Measurements from ENCODE around the gene FSTL1.
A peak's percentile ranks its signal among the peaks of the same experiment; 100 is the strongest.
"Not testable (repeated sequence)": the region's sequence is repeated elsewhere in the genome, so short reads cannot be mapped to it uniquely, and the experiment has no call there.

The FSTL1 gene

DNA sequence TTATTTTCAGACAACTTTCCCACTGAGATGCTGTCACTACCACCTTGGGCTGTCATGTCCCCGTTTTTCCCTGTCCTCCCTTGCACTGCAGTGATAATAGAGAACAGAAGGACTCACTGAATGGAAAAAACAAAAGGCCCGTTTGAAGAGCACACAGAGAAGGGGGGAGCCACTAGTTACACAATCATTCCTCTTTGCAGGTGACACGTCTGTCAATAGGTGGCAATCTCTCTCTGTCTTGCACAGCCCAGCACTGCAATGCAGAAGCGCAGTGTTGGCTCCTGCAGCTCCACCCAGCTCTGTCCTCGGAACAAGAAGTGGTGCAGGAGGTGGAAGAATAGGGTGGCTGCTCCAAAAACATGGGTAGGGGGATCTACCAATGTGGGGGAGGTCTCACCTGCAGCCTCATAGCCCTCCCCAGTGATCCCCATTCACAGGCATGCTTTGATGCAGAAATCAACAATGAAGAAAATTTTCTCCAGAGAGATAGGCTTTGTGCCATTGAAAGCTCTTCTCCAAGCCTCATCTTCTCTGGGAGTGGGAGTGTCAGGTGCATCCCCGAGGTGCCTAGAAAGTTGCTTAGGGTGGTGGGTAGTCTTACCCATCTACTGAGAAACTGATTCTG, 31.8 kb downstream of the FSTL1 start:
- no peak for DNase-seq (ENCODE audit: low read depth in 2 of 2, low spot score in 1 of 2)

DNA sequence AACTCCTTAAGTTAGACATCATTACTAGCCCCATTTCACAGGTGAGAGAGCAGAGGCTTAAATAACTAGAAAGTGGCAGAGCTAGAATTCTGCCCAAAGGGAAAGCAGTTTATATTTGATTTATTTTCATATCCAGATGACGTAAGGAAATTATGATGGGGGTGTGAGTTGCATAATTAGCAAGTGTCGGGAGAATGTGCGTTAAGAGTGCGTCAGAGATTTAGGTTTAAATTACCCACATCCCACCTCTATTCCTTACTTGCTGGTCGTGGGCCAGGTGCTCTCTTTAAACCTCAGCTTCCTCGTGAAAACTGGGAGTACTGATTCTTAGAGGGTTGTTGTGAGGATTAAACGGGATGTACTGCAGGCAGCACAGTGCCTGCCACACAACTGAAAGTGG, 32.3 kb downstream of the FSTL1 start:
- DNase-seq (ENCODE audit: low read depth in 2 of 2, low spot score in 1 of 2): no peak

DNA sequence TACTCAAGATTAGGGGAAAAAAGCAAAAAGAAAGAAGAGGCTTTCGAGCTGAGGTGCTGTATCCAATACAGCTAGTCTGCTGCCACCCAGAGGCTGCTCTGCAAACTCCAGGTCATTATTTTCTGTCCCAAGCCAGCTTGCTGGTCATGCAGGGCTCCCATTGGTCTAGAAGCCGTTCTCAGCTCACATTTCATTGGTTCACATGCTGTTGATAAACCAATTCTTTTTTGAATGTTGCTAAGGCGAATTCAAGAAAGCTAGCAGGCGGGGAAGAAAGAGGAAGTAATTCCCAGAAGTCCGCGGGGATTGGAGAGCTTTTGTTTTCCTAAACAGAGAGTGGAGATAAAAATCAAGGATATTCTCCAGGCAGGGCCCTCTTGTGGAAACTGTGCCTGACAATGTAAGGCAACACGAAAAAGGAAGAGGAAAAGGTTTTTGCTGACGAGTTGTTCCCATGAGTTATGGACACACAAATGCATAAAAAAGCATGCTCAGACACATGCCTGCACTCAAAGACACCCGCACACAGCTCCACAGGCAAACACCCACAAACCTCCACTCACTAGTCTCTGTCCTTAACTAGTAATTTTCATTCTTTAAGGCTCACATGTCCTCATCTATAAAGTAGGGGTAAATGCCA, 33.4 kb downstream of the FSTL1 start:
- peak; percentile 63 to 65 for DNase-seq (ENCODE audit: low read depth in 2 of 2, low spot score in 1 of 2)

DNA sequence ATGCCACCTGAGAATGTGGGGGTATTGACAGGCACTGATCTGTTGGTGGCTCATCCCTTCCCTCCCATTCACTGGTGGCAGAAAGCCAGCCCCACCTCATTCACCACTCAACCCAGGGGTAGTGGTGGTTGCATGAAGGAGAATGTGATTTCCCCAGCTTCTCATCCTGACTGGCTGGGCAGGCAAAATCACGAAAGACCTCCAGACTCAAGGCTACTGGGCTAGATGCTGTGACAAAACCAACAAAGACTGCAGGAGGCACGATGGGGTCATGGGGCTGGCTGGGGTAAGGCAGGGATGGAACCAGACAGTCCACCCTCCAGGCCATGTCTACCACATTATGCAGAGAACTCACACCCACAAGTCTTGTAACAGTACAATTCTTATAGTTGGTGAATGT, 33.9 kb downstream of the FSTL1 start:
- DNase-seq (ENCODE audit: low read depth in 2 of 2, low spot score in 1 of 2): no peak

DNA sequence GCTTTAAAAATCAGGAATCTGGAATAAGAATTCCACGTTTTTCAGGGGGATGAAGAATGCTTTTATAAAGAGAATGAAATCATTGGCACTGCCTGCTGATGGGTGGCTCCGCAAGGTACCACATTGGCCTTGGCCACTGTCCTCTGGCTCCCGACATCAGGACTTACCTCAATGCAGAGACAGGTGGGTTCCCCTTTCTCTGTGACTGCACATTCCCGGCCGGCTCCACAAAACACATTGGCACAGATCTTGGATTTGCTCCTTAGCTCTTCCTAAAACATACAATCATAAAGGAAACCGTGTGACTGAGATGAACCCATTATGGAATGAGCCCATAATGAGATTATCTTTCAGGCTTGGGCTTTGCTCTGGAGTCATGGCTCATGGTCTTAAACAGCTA, 35.0 kb downstream of the FSTL1 start:
- DNase-seq (ENCODE audit: low read depth in 2 of 2, low spot score in 1 of 2): no peak

DNA sequence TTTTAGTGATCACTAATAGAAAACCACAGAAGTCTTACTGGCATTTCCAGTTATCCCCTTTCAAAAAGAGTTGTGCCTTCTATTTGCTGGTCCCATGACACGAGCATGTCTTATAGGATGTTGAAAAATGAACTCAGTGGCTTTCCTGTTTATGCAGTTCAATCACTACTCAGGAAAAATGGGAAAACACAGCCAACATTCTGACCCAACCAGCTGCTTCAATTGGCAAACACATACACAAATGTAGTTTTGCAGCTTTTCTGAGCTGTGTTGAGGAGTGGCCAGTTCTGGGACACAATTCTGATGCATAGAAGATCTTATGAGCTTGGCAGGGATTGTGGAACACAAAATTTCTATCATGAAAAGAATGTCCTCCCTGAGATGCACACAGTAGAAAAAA, 40.3 kb downstream of the FSTL1 start:
- DNase-seq (ENCODE audit: low read depth in 2 of 2, low spot score in 1 of 2): no peak

DNA sequence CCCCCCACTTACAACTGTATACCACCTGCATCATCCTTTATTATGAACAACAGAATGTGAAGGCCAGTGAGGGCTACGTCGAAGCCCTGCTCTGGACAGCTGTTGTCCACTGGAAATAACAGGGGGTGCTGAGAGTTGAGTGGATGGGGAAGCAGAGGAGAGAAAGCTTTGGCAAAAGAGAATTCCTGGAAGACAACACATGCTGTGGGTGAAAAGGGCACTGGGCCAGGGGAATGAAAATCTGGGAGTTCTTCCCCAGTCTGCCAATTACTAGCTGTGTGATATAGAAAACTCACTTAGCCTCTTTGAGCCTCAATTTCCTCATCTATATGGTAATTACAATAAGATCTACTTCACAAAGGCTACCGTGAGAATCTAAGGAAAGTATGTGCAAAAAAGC, 40.7 kb downstream of the FSTL1 start:
- no peak for DNase-seq (ENCODE audit: low read depth in 2 of 2, low spot score in 1 of 2)

DNA sequence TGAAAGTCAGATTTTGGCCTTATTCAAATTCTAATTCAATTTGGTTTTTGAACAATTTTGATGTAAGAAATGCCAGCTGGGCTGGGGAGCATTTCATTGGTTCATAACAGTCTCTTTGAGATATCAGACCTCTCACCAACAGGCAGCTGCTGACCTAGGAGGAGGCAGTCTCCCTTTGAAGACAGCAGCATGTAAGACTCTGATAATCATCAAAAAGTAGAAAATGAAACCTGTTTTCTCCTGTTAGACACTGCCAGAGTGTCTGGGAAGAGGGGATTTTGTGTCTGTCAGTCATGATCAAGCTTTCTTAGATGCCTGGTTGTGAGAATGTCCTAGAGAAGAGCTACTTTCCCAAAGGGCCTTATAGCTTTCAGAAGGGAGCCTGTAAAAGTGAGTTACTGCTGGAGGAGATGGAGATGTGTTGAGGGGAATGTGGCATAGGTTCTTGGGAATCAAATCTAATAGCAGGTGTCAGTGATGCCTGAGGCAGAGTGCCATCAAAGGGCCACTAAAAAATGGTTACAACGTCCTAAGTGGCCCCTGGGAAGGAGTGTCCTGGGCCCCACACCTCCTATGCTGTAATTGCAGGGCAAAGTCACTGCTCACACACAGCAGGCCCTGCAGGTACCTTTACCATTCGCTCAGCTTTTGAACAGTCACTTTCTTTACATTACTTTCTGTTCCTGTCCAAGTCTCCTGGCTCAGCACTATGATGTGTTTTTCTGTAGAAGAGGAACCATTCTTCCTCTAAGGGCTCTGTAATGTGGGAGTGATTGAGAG, 43.1 kb downstream of the FSTL1 start:
- DNase-seq (ENCODE audit: low read depth in 2 of 2, low spot score in 1 of 2): no peak

DNA sequence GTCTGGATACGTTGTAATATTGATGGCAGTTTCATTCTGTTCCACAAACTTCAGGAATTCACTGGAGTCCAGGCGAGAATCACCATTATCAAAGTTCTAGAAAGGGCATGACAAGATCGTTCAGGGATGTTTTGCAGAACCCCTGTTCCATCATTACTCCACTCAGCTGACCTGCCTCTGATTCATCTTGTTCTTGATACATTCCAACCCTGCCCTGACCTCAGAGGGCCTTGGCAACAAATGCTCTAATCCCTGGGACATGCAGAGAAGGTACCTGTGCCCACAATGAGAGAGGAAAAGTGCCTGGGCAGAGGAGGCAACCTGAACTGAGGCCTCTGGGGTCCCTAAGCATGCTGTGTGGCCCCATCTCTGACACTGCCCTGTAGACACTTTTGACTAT, 45.9 kb downstream of the FSTL1 start:
- DNase-seq (ENCODE audit: low read depth in 2 of 2, low spot score in 1 of 2): no peak

DNA sequence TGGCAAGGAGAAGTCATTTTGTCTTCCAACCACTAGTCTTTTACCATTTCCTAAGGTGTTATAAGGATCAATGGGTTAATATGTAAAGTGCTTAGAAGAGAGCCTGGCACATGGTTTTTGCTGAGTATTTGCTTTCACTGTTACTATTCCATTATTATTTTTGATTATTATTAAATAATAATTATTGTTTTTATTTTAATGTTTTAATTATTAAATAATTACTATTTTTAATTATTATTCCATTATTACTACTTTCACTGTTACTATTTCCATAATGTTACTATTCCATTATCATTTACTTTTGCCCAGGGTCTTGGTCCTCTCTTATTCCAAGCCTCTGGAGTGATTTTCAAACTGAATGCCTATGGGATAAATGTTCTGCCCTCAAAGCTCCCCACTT, 48.5 kb downstream of the FSTL1 start:
- DNase-seq (ENCODE audit: low read depth in 2 of 2, low spot score in 1 of 2): no peak

DNA sequence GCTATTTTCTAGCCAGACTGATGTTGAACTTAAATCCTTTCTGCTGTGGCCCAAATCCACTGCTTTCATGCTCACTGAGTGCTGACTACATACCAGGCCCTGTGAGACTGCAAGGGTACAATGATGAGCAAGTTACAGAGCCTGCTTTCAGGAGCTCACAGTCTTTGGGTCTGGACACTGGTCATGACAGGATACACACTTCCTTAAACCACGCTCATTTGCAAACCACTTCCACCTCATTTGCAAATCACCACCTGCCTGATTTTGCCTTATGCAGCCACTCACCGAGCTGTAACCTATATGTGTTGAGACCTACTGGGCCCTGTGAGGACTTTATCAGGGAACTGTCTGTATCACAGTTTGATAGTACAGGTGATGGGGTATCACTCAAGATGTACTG, 51.4 kb downstream of the FSTL1 start:
- DNase-seq (ENCODE audit: low read depth in 2 of 2, low spot score in 1 of 2): no peak

DNA sequence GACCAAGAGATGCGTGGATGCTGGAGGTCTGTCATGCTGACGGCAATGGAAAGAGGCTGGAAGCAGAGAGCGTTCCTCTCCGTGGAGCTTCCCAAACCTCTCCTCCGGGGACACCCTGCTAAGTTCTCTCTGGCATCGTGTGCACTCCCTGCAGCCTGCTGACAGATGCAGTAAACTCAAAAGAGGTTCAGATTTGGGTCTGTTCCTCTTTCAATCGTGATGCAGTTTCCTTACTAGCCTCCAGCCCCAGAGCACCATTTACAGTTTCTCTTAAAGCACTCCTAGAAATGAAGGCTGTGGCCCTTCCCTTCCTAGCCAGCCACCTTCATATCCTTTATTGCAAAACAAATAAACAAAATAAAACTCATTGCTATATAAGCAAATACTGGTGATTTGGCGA, 54.3 kb downstream of the FSTL1 start:
- no peak for DNase-seq (ENCODE audit: low read depth in 2 of 2, low spot score in 1 of 2)

DNA sequence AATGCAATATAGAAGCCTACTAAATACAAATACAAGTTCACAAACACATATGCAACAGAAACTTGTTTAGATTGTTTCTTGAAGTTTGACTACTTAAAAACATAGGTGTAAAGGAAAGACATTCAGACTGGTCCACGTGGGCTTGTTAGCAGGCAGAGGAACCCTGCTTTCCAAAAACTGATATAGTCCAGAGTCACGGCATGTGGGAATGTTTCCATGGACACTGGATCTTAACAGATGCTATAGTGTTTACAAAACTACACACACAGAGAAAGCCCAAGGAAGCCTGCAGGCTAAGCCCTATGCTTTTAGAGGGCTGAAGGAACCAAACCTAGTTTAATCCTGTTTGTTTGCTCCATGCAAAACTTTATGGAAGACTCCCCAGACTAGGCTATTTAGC, 56.4 kb downstream of the FSTL1 start:
- DNase-seq (ENCODE audit: low read depth in 2 of 2, low spot score in 1 of 2): no peak

DNA sequence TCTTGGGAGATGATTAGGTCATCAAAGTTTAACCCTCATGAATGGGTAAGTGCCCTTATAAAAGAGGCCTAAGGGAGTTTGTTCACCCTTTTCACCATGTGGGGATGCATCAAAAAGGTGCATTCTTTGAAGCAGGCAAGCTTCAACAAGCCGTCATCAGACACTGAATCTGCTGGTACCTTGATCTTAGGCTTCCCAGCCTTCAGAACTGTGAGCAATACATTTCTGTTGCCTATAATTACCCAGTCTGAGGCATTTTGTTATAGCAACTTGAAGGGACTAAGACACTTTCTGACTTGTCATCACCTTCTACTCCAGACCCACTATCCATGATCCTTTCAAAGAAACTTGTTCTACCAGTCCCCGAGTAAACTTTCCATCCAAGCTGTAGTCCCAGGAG, 57.0 kb downstream of the FSTL1 start:
- no peak for DNase-seq (ENCODE audit: low read depth in 2 of 2, low spot score in 1 of 2)

DNA sequence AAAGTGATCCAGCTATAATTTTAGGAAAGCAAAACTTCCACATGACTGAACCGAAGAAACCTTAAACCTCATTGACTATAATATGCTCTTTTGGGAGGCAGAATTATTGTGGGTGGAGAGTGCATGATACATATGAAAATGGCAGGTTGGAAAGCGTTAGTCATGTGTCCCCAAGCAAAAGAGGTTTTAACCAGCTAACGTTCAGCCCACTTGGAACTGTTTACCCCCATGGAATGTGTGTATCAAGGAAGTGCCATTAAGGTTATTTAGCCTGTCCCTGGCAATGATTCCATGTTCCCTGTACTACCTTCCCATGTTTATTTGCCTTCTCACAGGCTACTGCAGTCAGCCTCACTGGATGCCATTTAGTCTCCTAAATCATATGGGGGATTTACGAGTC, 57.5 kb downstream of the FSTL1 start:
- no peak for DNase-seq (ENCODE audit: low read depth in 2 of 2, low spot score in 1 of 2)

DNA sequence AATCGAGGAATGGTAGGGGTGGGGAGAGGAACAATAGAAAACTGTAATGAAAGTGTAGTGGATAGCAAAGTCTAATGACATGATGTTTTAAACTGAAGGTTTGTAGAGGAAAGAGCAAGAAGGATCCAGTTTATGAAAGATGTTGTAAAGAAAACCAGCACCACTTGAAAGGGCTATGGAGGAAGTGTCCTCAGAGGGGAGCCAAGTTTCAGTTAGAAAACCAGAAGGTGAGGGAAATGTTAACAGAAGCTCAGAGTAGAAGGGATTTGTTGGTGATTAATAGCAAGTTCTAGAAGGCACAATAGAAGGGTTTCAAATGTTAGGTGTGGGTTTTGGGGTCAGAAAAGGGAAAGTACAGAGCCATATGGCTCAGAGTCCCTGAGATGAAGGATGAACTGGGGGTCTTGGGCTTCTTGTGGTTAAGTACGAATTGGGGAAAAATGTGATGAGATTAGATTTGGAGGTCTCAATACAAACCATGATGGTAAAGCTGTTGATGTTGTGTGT, 67.8 kb downstream of the FSTL1 start:
- DNase-seq (ENCODE audit: low read depth in 2 of 2, low spot score in 1 of 2): no peak

DNA sequence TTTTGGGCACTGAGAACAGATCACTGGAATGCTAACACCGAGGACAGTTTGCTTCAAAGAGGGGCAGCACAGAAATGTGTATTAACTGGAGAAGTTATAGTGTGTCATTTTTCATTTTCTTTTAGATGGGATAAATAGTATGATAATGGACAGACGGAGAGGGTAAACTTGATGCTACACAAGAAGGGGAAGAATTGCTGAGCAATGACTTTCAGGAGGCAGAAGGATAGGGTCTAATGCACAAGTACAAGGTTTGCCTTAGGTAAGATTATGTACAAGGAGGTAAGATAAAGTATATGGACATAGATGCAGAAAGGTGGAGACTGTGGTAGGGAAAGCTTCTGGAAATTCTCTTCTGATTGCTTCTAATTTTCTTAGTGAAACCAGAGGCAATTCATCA, 69.3 kb downstream of the FSTL1 start:
- DNase-seq (ENCODE audit: low read depth in 2 of 2, low spot score in 1 of 2): no peak

DNA sequence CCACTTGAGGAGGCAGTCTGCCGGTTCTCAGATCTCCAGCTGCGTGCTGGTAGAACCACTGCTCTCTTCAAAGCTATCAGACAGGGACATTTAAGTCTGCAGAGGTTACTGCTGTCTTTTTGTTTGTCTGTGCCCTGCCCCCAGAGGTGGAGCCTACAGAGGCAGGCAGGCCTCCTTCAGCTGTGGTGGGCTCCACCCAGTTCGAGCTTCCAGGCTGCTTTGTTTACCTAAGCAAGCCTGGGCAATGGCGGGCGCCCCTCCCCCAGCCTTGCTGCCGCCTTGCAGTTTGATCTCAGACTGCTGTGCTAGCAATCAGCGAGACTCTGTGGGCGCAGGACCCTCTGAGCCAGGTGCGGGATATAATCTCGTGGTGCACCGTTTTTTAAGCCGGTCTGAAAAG, 72.8 kb downstream of the FSTL1 start:
- not testable (repeated sequence) for DNase-seq (ENCODE audit: low read depth in 2 of 2, low spot score in 1 of 2)

DNA sequence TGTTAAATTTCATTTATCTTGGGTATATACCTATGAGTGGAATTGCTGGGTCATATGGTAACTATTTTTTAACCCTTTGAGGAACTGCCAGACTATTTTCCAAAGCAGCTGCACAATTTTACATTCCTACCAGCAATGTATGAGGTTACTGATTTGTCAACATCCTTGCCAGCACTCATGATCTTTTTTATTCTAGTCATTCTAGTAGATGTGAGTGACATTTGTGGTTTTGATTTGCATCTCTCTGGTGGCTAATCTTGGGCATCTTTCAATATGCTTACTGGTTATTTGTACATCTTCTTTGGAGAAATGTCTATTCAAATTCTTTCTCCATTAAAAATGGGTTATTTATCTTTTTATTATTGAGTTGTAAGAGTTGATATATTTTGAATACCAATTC, 80.3 kb downstream of the FSTL1 start:
- no peak for DNase-seq (ENCODE audit: low read depth in 2 of 2, low spot score in 1 of 2)

DNA sequence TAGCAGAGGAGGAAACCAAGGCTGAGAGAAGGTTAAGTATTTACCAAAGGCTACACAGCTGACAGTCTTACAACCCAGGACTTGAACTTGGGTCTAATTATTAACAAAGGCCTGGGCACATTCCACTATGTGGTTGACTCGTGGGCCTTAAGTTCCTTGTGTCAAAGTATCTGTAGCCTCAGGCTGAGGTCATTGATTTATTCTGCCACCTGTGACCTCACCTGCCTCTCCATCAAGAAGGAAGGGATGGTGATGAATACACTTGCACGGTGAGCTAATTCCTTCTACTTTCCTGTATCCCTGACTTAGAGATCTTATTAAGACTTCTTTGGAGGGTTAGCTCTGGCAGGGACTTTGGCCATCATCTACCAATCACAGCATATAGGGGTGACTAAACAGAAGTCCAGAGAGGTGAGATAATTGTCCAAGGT, 81.7 kb downstream of the FSTL1 start:
- no peak for DNase-seq (ENCODE audit: low read depth in 2 of 2, low spot score in 1 of 2)

DNA sequence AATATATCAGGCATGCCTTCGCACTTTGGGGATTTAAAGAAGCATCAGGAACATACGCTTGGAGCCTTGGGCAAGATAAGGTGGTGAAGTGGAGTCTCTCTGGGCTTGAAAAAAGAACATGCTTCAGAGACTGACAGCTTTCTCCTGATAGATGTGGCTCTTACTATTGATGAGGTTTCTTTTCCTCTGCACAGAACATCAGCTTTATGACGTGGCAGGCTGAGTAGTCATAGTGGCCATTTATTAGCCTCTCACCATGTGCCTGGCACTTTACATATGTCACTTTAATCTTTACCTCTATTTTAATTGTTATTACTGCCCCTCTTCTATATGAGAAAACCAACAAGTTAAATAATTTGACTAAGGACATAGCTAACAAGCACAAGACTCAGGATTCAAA, 82.6 kb downstream of the FSTL1 start:
- DNase-seq (ENCODE audit: low read depth in 2 of 2, low spot score in 1 of 2): no peak

DNA sequence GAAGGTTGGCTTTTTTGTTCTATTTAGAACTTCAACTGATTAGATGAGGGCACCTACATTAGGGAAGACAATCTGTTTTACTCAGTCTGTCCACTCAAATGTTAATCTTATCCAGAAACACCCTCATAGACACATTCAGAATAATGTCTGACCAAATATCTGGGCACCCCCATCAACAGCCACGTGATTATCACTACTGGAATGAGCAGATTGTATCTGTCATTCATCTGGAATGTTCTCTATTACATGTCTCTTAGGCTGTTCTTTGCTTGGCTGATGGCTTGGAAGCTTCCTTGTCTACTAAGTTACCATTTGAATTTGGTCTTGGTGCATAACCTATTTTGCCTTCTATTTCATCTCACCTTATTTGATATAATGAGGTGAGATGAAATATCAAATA, 86.0 kb downstream of the FSTL1 start:
- no peak for DNase-seq (ENCODE audit: low read depth in 2 of 2, low spot score in 1 of 2)

All from stimulated activated CD8-positive, alpha-beta memory T cell treated with anti-CD3 and anti-CD28 coated beads, Interleukin-4, amount 100 ng/mL, for 4 hours (primary cell).